Osteocyte (in vitro differentiated cells): ENCODE results near the gene TECTB. TPM values are rescaled to one million over a fixed set of nuclear protein-coding genes. Genes with fewer than 3 reads are reported as not detected.

Experiments
- DNase-seq: peaks from one replicate; pipeline ENCODE4 v3.0.0; 2021; ENCODE audit warnings: mixed read lengths; ENCODE audit not compliant: unreplicated experiment; ENCODE audit errors: extremely low spot score
- H3K27ac Mint-ChIP-seq: one replicate; pipeline ENCODE4 v1.8.0; 2021; ENCODE audit warnings: mild to moderate bottlenecking, mixed read lengths; ENCODE audit not compliant: unreplicated experiment
- H3K27me3 Mint-ChIP-seq: one replicate; pipeline ENCODE4 v1.8.0; 2021; ENCODE audit warnings: mixed read lengths; ENCODE audit not compliant: unreplicated experiment
- H3K36me3 Mint-ChIP-seq: one replicate; pipeline ENCODE4 v1.8.0; 2021; ENCODE audit warnings: mixed read lengths; ENCODE audit not compliant: unreplicated experiment
- H3K4me1 Mint-ChIP-seq: one replicate; pipeline ENCODE4 v1.8.0; 2021; ENCODE audit warnings: mixed read lengths; ENCODE audit not compliant: unreplicated experiment
- H3K4me3 Mint-ChIP-seq: one replicate; pipeline ENCODE4 v1.8.0; 2021; ENCODE audit warnings: mild to moderate bottlenecking, moderate library complexity, mixed read lengths; ENCODE audit not compliant: unreplicated experiment
- H3K9me3 Mint-ChIP-seq: one replicate; pipeline ENCODE4 v1.8.0; 2021; ENCODE audit warnings: mixed read lengths; ENCODE audit not compliant: unreplicated experiment
- total RNA-seq: library from RNA; stranded (reverse); gene quantifications from 2 replicates; pipeline ENCODE4 v1.2.1, GENCODE V29; 2021
- TF ChIP-seq, protein P1 (sequence below): fragments of 200-600 bp; sonication (generic); IDR thresholded peaks from 2 replicates; pipeline ENCODE4 v1.5.0; 2021; ENCODE audit warnings: antibody characterized with exemption, mild to moderate bottlenecking, moderate library complexity

TECTB gene
- total RNA-seq, 1 donor from 2014 or later = not detected

DNA sequence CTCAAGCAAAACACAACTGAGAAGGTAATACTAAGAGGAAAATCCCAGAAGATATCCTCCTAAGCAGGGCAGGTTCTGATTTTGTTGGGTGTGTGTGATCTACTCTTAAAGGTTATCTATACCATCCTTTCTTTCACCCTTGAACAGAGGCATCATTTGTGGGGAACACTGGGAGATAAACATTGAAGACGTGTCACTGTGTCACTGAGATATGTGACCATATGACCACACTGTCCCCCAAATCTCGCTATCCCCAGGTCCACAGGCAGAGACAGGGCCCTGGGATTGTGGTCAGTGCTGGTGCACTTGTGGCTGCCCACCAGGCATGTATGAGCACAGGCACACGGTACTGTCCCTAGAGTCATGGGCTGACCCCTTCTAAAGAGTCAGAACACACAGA lies 30.0 kb downstream of the TECTB start:
- TF ChIP-seq, protein P1, sequence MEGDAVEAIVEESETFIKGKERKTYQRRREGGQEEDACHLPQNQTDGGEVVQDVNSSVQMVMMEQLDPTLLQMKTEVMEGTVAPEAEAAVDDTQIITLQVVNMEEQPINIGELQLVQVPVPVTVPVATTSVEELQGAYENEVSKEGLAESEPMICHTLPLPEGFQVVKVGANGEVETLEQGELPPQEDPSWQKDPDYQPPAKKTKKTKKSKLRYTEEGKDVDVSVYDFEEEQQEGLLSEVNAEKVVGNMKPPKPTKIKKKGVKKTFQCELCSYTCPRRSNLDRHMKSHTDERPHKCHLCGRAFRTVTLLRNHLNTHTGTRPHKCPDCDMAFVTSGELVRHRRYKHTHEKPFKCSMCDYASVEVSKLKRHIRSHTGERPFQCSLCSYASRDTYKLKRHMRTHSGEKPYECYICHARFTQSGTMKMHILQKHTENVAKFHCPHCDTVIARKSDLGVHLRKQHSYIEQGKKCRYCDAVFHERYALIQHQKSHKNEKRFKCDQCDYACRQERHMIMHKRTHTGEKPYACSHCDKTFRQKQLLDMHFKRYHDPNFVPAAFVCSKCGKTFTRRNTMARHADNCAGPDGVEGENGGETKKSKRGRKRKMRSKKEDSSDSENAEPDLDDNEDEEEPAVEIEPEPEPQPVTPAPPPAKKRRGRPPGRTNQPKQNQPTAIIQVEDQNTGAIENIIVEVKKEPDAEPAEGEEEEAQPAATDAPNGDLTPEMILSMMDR = no peak
- Mint-ChIP-seq H3K9me3 (no peaks in the 10 kb centered on the region), H3K36me3 (no peaks in the 10 kb centered on the region), H3K4me3 (no peak overlapping the region), H3K27me3 (peaks cover 21% of the 10 kb centered on the region), H3K4me1 (no peaks in the 10 kb centered on the region), H3K27ac (no peak overlapping the region)
- DNase-seq = no peak

DNA sequence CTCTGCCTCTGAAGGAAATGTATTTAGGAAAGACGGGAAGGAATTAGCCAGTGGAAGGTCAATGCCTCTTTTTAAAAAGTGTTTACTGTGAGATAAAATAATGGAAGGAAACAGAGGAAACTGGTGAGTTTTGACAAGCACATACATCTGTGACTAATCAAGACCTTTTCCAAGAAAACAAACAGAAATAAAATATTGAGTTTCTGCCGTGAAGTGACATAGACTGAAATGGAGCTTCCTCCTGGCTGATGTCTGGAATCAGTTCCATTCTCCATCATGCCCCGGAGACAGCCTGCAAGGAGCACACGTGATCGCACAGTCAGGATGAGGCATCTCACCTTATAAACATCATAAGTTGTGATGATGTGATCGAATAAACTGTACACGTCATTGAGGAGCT lies 30.7 kb downstream of the TECTB start:
- H3K4me3 Mint-ChIP-seq = no peak overlapping the region
- H3K36me3 Mint-ChIP-seq = no peaks in the 10 kb centered on the region
- H3K9me3 Mint-ChIP-seq = no peaks in the 10 kb centered on the region
- no peak for DNase-seq
- H3K4me1 Mint-ChIP-seq = no peaks in the 10 kb centered on the region
- H3K27me3 Mint-ChIP-seq = peaks cover 21% of the 10 kb centered on the region
- TF ChIP-seq, protein P1 = no peak
- no peak overlapping the region for H3K27ac Mint-ChIP-seq

DNA sequence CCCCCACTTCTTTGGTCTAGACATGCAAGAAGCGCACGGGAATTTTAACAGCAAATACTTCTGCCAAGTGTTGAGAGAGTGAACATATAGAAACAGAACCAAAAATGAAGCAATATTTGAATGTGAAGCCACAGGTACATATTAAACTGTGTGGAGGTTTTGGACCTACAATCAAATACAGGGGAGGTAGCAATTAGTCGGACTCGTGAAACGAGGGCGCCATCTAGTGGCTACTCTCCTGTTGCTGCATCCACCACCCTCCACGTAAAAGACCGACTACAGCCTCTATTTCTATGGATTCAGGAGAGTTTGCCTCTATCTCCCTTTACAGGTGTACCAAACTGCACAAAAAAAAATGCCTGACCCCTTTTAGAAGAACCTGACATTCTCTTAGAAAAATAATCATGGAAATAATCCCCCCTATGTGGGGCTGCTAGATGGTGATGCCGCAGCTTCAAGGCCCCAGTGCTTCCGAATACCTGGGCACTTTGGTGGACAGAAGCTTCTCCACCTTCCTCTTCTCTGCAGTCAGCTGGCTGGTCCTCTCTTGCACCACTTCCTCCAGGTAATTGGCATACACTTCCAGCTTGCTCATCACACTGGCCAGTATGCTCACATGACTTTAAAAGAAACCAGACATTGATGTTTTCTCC lies 31.7 kb downstream of the TECTB start:
- Mint-ChIP-seq H3K27ac (no peak overlapping the region), H3K36me3 (no peaks in the 10 kb centered on the region), H3K9me3 (no peaks in the 10 kb centered on the region), H3K4me1 (no peaks in the 10 kb centered on the region), H3K4me3 (no peak overlapping the region), H3K27me3 (peaks cover 29% of the 10 kb centered on the region)
- DNase-seq = peak; percentile 89
- TF ChIP-seq, protein P1 = peak; percentile 93

GRCh38 chr10:112327678-112328077 lies 44.5 kb downstream of the TECTB start:
- Mint-ChIP-seq H3K4me1 (no peaks in the 10 kb centered on the region), H3K36me3 (no peaks in the 10 kb centered on the region), H3K27me3 (peaks cover 3% of the 10 kb centered on the region), H3K9me3 (no peaks in the 10 kb centered on the region), H3K27ac (no peak overlapping the region), H3K4me3 (no peak overlapping the region)
- TF ChIP-seq, protein P1 = no peak
- no peak for DNase-seq

DNA sequence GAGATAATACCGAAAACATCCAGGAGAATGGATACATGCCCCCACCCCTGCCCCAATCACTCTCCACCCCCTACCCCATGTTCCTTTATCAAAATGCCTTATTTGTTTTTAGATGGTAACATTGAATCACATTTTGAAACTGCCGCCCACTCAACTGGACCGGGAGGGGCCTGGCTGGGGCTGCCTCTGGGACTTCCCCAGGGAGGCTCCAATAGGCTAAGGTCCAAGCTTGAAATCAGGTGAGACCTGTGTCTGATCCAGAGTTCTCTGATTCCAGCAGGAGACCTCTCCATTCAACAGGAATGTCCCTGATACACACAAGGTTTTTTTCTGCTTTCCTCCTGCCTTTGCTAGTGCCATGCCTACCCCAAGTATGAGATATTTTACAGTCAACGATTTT lies 47.0 kb downstream of the TECTB start:
- Mint-ChIP-seq H3K4me1 (no peaks in the 10 kb centered on the region), H3K27ac (no peak overlapping the region), H3K4me3 (no peak overlapping the region)

More for the DNA sequence above, 47.0 kb downstream of the TECTB start:
- no peaks in the 10 kb centered on the region for H3K36me3 Mint-ChIP-seq
- no peaks in the 10 kb centered on the region for H3K9me3 Mint-ChIP-seq
- peaks cover 3% of the 10 kb centered on the region for H3K27me3 Mint-ChIP-seq
- DNase-seq = no peak
- TF ChIP-seq, protein P1 = no peak
